Naive thymus-derived CD4-positive, alpha-beta T cell (primary cell): ENCODE data around the gene KCNH4. TPM values are rescaled to one million over a fixed set of nuclear protein-coding genes. Genes with fewer than 3 reads are reported as not detected.
A peak's percentile ranks its signal among the peaks of the same experiment; 100 is the strongest.

Experiments
- ATAC-seq: fragments of 150-1000 bp; cut with Tn5 transposase; 2 replicates; pipeline ENCODE4 v1.10.0; 2021; ENCODE audit warnings: mild to moderate bottlenecking, moderate library complexity
- CTCF ChIA-PET: fragments of 350-600 bp; sonication (Branson Sonifier 250); formaldehyde crosslinking; loops from one replicate; lab custom pipeline; 2021; ENCODE audit warnings: antibody characterized with exemption; lab: Charles Lee
- POLR2A ChIA-PET: fragments of 350-600 bp; sonication (Branson Sonifier 250); formaldehyde crosslinking; loops from one replicate; lab custom pipeline; 2021; ENCODE audit warnings: antibody characterized with exemption, inconsistent platforms; lab: Charles Lee
- DNase-seq, 9 donors: peaks; one replicate each; pipeline versions ENCODE4 v3.0.0 to v3.0.0-alpha.2; 2020 to 2022; ENCODE audit warnings: mixed read lengths in 1 of 9
- H3K27ac ChIP-seq: one replicate; pipeline ENCODE4 v1.7.0; 2013; ENCODE audit warnings: mild to moderate bottlenecking, low read depth, low read length, moderate library complexity
- H3K27me3 ChIP-seq, 2 donors: one replicate each; pipeline ENCODE4 v1.7.0; 2013; ENCODE audit warnings: low read length in 2 of 2, mild to moderate bottlenecking in 2 of 2, moderate library complexity in 2 of 2; ENCODE audit not compliant: control insufficient read depth in 2 of 2, insufficient read depth in 2 of 2
- H3K36me3 ChIP-seq, 3 experiments: 1 replicate in 2 of 3; 2 replicates in 1 of 3; pipeline ENCODE4 v1.7.0; 2013; ENCODE audit warnings: low read length in 3 of 3, mild to moderate bottlenecking in 3 of 3, moderate library complexity in 1 of 3; ENCODE audit not compliant: insufficient read depth in 3 of 3, control insufficient read depth in 2 of 3
- H3K4me1 ChIP-seq, 2 donors: one replicate each; pipeline ENCODE4 v1.7.0; 2013; ENCODE audit warnings: low read length in 2 of 2, mild to moderate bottlenecking in 2 of 2, moderate library complexity in 1 of 2; ENCODE audit not compliant: control insufficient read depth in 2 of 2, insufficient read depth in 2 of 2
- H3K4me3 ChIP-seq: 2 replicates; pipeline ENCODE4 v1.7.0; 2013; ENCODE audit warnings: mild to moderate bottlenecking, low read length
- H3K9me3 ChIP-seq, 3 experiments: 1 replicate in 2 of 3; 2 replicates in 1 of 3; pipeline ENCODE4 v1.7.0; 2013; ENCODE audit warnings: low read length in 3 of 3; ENCODE audit not compliant: control insufficient read depth in 2 of 3
- H3K27ac Mint-ChIP-seq, 9 donors: one replicate each; pipeline ENCODE4 v1.8.0; 2020 to 2022; ENCODE audit warnings: mixed read lengths in 9 of 9, mild to moderate bottlenecking in 8 of 9, moderate library complexity in 5 of 9, inconsistent platforms in 2 of 9
- H3K27me3 Mint-ChIP-seq, 5 donors: one replicate each; pipeline ENCODE4 v1.8.0; 2021 to 2022; ENCODE audit warnings: mixed read lengths in 5 of 5, mild to moderate bottlenecking in 1 of 5
- H3K36me3 Mint-ChIP-seq, 5 donors: one replicate each; pipeline ENCODE4 v1.8.0; 2020 to 2022; ENCODE audit warnings: mixed read lengths in 5 of 5, mild to moderate bottlenecking in 3 of 5, inconsistent platforms in 1 of 5
- H3K4me1 Mint-ChIP-seq, 7 donors: one replicate each; pipeline ENCODE4 v1.8.0; 2020 to 2022; ENCODE audit warnings: mixed read lengths in 7 of 7, mild to moderate bottlenecking in 3 of 7, inconsistent platforms in 1 of 7
- H3K4me3 Mint-ChIP-seq, 10 donors: one replicate each; pipeline ENCODE4 v1.8.0; 2020 to 2022; ENCODE audit warnings: mild to moderate bottlenecking in 10 of 10, mixed read lengths in 10 of 10, moderate library complexity in 6 of 10, inconsistent platforms in 2 of 10
- H3K9me3 Mint-ChIP-seq, 11 donors: one replicate each; pipeline ENCODE4 v1.8.0; 2020 to 2022; ENCODE audit warnings: mixed read lengths in 11 of 11, mild to moderate bottlenecking in 4 of 11, inconsistent platforms in 1 of 11, moderate library complexity in 1 of 11
- intact Hi-C, 2 donors: fragments of 100-400 bp; cut with micrococcal nuclease; formaldehyde crosslinking; loops; one replicate each; pipeline ENCODE4 v1.15.1; 2023
- polyA plus RNA-seq, 2 donors: library from polyadenylated mRNA; unstranded; fragments of 300-500 nt; fragmentation: Illumina TruSeq; gene quantifications; one replicate each; pipeline ENCODE4 v1.2.3, GENCODE V29; 2021
- total RNA-seq, 6 experiments: library from RNA in 5 of 6; stranded (reverse) in 5 of 6; gene quantifications; 1 replicate in 5 of 6; 2 replicates in 1 of 6; pipeline ENCODE4 v1.2.3 and lab custom pipeline; 2021 to 2026

The KCNH4 gene
- total RNA-seq = under 1 TPM in 3 of 5 experiments, not detected in 2; 0.12 to 0.24 (median 0.16) TPM
- polyA plus RNA-seq = under 1 TPM in 1 of 2 donors, not detected in 1; 0.07 TPM
- total RNA-seq (lab: John Stamatoyannopoulos, UW) = not detected

- Histone ChIP-seq H3K27me3 (no peaks in the 10 kb centered on the region), H3K36me3 (no peaks in the 10 kb centered on the region), H3K9me3 (no peaks in the 10 kb centered on the region), H3K4me3 (peak within 1 kb of the TSS; percentile 52), H3K4me1 (peaks cover 22 to 38% of the 10 kb centered on the region in 2 donors), H3K27ac (no peak within 1 kb of the TSS)
- Mint-ChIP-seq H3K9me3 (peaks cover 0 to 2% (median 0%) of the 10 kb centered on the region in 11 donors), H3K4me1 (peaks cover 21 to 52% (median 45%) of the 10 kb centered on the region in 7 donors), H3K27ac (peak within 1 kb of the TSS in 3 of 9 donors; percentile 43 to 59 (median 56)), H3K36me3 (peaks cover 0 to 1% (median 0%) of the 10 kb centered on the region in 5 donors), H3K4me3 (peak within 1 kb of the TSS; percentile 56 to 95 (median 66)), H3K27me3 (peaks cover 0 to 37% (median 13%) of the 10 kb centered on the region in 5 donors)
- intact Hi-C loops = loop anchor here (1.0 to 5.0 kb wide), 12 partner anchors 26 to 276 kb away; partner anchors contain the start of genes ACLY (in 1 of the 2), ATP6V0A1 (in 1 of the 2), CNP (in 1 of the 2) and DNAJC7 (in 1 of the 2)
- ChIA-PET POLR2A (interaction anchor here (0.6 to 1.2 kb wide), 3 partner anchors 68 to 108 kb away, joined by 3 read pairs; no protein-coding TSS in a partner anchor), CTCF (interaction anchor here (0.6 to 1.9 kb wide), 4 partner anchors 13 to 202 kb away, joined by 3 to 5 read pairs (median 4); partner anchors contain the start of gene GHDC)
- DNase-seq (peak; percentile 63 to 91 (median 73)), ATAC-seq (peak; percentile 81)
Observed at GRCh38 chr17:42180922-42181850, at the start of gene KCNH4. Gene KCNH4 (minus strand): TSS chr17:42181142. CDS start chr17:42180945, 197 bp downstream.

GRCh38 chr17:42230225-42230624 lies 49.3 kb upstream of the KCNH4 start:
- intact Hi-C loops = no loop called here
- Mint-ChIP-seq H3K36me3 (peaks cover 0 to 22% (median 4%) of the 10 kb centered on the region in 5 donors), H3K9me3 (no peaks in the 10 kb centered on the region), H3K27ac (peak overlapping the region in 8 of 9 donors; percentile 5 to 76 (median 50)), H3K4me3 (no peak overlapping the region), H3K4me1 (peaks cover 14 to 41% (median 29%) of the 10 kb centered on the region in 7 donors), H3K27me3 (no peaks in the 10 kb centered on the region)
- Histone ChIP-seq H3K27me3 (no peaks in the 10 kb centered on the region), H3K4me1 (peaks cover 0 to 5% of the 10 kb centered on the region in 2 donors), H3K36me3 (peaks cover 0 to 25% (median 6%) of the 10 kb centered on the region in 3 experiments), H3K9me3 (no peaks in the 10 kb centered on the region), H3K4me3 (no peak overlapping the region), H3K27ac (peak overlapping the region; percentile 34)
- ATAC-seq = no peak
- ChIA-PET CTCF (interaction anchor here (0.6 to 1.2 kb wide), 6 partner anchors 16 to 312 kb away, joined by 3 to 4 read pairs (median 4); partner anchors contain the start of gene ACLY), POLR2A (interaction anchor here (0.6 to 0.7 kb wide), 3 partner anchors 12 to 544 kb away, joined by 3 read pairs; no protein-coding TSS in a partner anchor)
- DNase-seq = no peak

GRCh38 chr17:42227849-42228700 lies 47.1 kb upstream of the KCNH4 start:
- Histone ChIP-seq H3K4me1 (no peaks in the 10 kb centered on the region), H3K27ac (peak overlapping the region; percentile 7), H3K27me3 (no peaks in the 10 kb centered on the region), H3K4me3 (no peak overlapping the region), H3K36me3 (peaks cover 0 to 46% (median 14%) of the 10 kb centered on the region in 3 experiments), H3K9me3 (no peaks in the 10 kb centered on the region)
- Mint-ChIP-seq H3K27ac (peak overlapping the region; percentile 4 to 86 (median 40)), H3K27me3 (no peaks in the 10 kb centered on the region), H3K9me3 (no peaks in the 10 kb centered on the region), H3K4me1 (peaks cover 3 to 21% (median 14%) of the 10 kb centered on the region in 7 donors), H3K36me3 (peaks cover 0 to 23% (median 4%) of the 10 kb centered on the region in 5 donors), H3K4me3 (no peak overlapping the region)
- POLR2A ChIA-PET = no interaction called here
- CTCF ChIA-PET = no interaction called here
- DNase-seq (no peak), ATAC-seq (no peak)
- intact Hi-C loops = no loop called here

GRCh38 chr17:42225646-42226045 lies 44.7 kb upstream of the KCNH4 start:
- Mint-ChIP-seq H3K27ac (peak overlapping the region in 2 of 9 donors; percentile 12 to 28), H3K9me3 (no peaks in the 10 kb centered on the region), H3K27me3 (no peaks in the 10 kb centered on the region)

GRCh38 chr17:42224651-42225050 lies 43.7 kb upstream of the KCNH4 start:
- Histone ChIP-seq H3K27ac (no peak overlapping the region), H3K9me3 (no peaks in the 10 kb centered on the region), H3K4me1 (peaks cover 0 to 5% of the 10 kb centered on the region in 2 donors), H3K36me3 (peaks cover 0 to 71% (median 23%) of the 10 kb centered on the region in 3 experiments), H3K4me3 (no peak overlapping the region), H3K27me3 (no peaks in the 10 kb centered on the region)
- Mint-ChIP-seq H3K27me3 (no peaks in the 10 kb centered on the region), H3K36me3 (peaks cover 0 to 27% (median 9%) of the 10 kb centered on the region in 5 donors), H3K27ac (peak overlapping the region in 6 of 9 donors; percentile 38 to 78 (median 68)), H3K4me1 (peaks cover 6 to 14% (median 11%) of the 10 kb centered on the region in 7 donors), H3K9me3 (no peaks in the 10 kb centered on the region), H3K4me3 (no peak overlapping the region)
- POLR2A ChIA-PET = interaction anchor here (1.0 to 3.0 kb wide), 2 partner anchors 26 to 50 kb away, joined by 3 to 25 read pairs; partner anchors contain the start of gene STAT5B
- DNase-seq = no peak
- no peak for ATAC-seq
- CTCF ChIA-PET = interaction anchor here (0.6 to 3.9 kb wide), 5 partner anchors 45 to 98 kb away, joined by 3 to 54 read pairs (median 20); partner anchors contain the start of gene STAT5B
- intact Hi-C loops = no loop called here

More at GRCh38 chr17:42225646-42226045, 44.7 kb upstream of the KCNH4 start:
- H3K36me3 Mint-ChIP-seq = peaks cover 0 to 29% (median 9%) of the 10 kb centered on the region in 5 donors
- DNase-seq (no peak), ATAC-seq (no peak)
- H3K4me1 ChIP-seq = peaks cover 0 to 5% of the 10 kb centered on the region in 2 donors
- ChIA-PET CTCF (interaction anchor here (0.8 to 3.9 kb wide), 3 partner anchors 12 to 97 kb away, joined by 4 to 54 read pairs (median 4); no protein-coding TSS in a partner anchor), POLR2A (interaction anchor here (0.8 kb wide), 1 partner anchor 23 kb away, joined by 3 read pairs; no protein-coding TSS in a partner anchor)
- no peak overlapping the region for H3K4me3 Mint-ChIP-seq
- H3K4me1 Mint-ChIP-seq = peaks cover 8 to 21% (median 18%) of the 10 kb centered on the region in 7 donors
- no peaks in the 10 kb centered on the region for H3K27me3 ChIP-seq
- no peaks in the 10 kb centered on the region for H3K9me3 ChIP-seq
- H3K27ac ChIP-seq = no peak overlapping the region
- no peak overlapping the region for H3K4me3 ChIP-seq
- intact Hi-C loops = no loop called here
- H3K36me3 ChIP-seq = peaks cover 0 to 61% (median 23%) of the 10 kb centered on the region in 3 experiments
